Measurements from ENCODE around the gene HIVEP3.

- TF ChIP-seq EZH2phosphoT487 (IDR thresholded peaks at IDR 0.05; ENCODE audit: low read length) (no peak), CTCF (IDR thresholded peaks at IDR 0.05; ENCODE audit: low read length) (no peak), EZH2 (optimal IDR thresholded peaks at IDR 0.05; ENCODE audit: low read depth, low read length) (no peak)
Measured at GRCh38 chr1:41882486-41882885, 36.2 kb downstream of the HIVEP3 start.
